Tibial nerve (tissue), 4 donors: Measurements from ENCODE around the gene TYSND1. TPM values are rescaled to one million over a fixed set of nuclear protein-coding genes. Genes with fewer than 3 reads are reported as not detected.
A peak's percentile ranks its signal among the peaks of the same experiment; 100 is the strongest.

ENCODE experiments used
- DNase-seq, 2 donors: peaks; one replicate each; pipeline ENCODE4 v3.0.0-alpha.2; 2019; ENCODE audit warnings: low spot score in 2 of 2
- H3K27ac ChIP-seq, 4 donors: fragments of 200-600 bp; sonication (generic) in 3 of 4; one replicate each; pipeline ENCODE4 v1.5.1; 2017 to 2019; ENCODE audit warnings: mild to moderate bottlenecking in 1 of 4
- H3K27me3 ChIP-seq, 2 donors: fragments of 200-600 bp; sonication (generic) in 1 of 2; one replicate each; pipeline versions ENCODE4 v1.5.1 to v1.6.0; 2017 to 2019
- H3K36me3 ChIP-seq, 3 donors: fragments of 200-600 bp; sonication (generic); one replicate each; pipeline ENCODE4 v1.5.1; 2018 to 2019
- H3K4me1 ChIP-seq, 4 donors: fragments of 200-600 bp; sonication (generic) in 3 of 4; one replicate each; pipeline ENCODE4 v1.5.1; 2017 to 2019
- H3K4me3 ChIP-seq, 4 donors: fragments of 200-600 bp; sonication (generic) in 3 of 4; one replicate each; pipeline ENCODE4 v1.5.1; 2017 to 2019; ENCODE audit warnings: mild to moderate bottlenecking in 1 of 4, moderate library complexity in 1 of 4
- H3K9me3 ChIP-seq, 4 donors: fragments of 200-600 bp; sonication (generic) in 3 of 4; one replicate each; pipeline ENCODE4 v1.5.1; 2017 to 2019
- EP300 ChIP-seq, 2 donors: sonication (generic); formaldehyde crosslinking; IDR thresholded peaks; one replicate each; pipeline ENCODE4 v1.6.1; 2017; ENCODE audit warnings: antibody characterized with exemption in 2 of 2, mild to moderate bottlenecking in 1 of 2
- POLR2A ChIP-seq, 2 donors: fragments of 450-650 bp; IDR thresholded peaks; one replicate each; pipeline ENCODE4 v1.6.1; 2017; ENCODE audit warnings: antibody characterized with exemption in 2 of 2, mild to moderate bottlenecking in 2 of 2, moderate library complexity in 2 of 2
- WGBS, 2 donors: methylation state at CpG; one replicate each; pipeline ENCODE4 v1.1.5; 2018; 5-methylcytosine and 5-hydroxymethylcytosine counted together
- total RNA-seq, 4 donors: library from RNA; depleted of rRNA; stranded (reverse); fragments of >200 nt; gene quantifications; one replicate each; pipeline ENCODE4 v1.1.0, GENCODE V29; 2016
- TF ChIP-seq, protein P1 (sequence below), 5 experiments: fragments of 200-600 bp in 3 of 5; fragments of 450-650 bp in 2 of 5; sonication (generic) in 3 of 5; IDR thresholded peaks; one replicate each; pipeline ENCODE4 v1.5.1; 2016 to 2019; ENCODE audit warnings: antibody characterized with exemption in 5 of 5, mild to moderate bottlenecking in 3 of 5, moderate library complexity in 2 of 5

Gene TYSND1
- total RNA-seq, 4 donors from 2014 or later, result 15.3 to 26.1 (median 19.1) TPM

GRCh38 chr10:70169649-70170364, 23.3 kb upstream of the TYSND1 start:
- TF ChIP-seq, protein P1, sequence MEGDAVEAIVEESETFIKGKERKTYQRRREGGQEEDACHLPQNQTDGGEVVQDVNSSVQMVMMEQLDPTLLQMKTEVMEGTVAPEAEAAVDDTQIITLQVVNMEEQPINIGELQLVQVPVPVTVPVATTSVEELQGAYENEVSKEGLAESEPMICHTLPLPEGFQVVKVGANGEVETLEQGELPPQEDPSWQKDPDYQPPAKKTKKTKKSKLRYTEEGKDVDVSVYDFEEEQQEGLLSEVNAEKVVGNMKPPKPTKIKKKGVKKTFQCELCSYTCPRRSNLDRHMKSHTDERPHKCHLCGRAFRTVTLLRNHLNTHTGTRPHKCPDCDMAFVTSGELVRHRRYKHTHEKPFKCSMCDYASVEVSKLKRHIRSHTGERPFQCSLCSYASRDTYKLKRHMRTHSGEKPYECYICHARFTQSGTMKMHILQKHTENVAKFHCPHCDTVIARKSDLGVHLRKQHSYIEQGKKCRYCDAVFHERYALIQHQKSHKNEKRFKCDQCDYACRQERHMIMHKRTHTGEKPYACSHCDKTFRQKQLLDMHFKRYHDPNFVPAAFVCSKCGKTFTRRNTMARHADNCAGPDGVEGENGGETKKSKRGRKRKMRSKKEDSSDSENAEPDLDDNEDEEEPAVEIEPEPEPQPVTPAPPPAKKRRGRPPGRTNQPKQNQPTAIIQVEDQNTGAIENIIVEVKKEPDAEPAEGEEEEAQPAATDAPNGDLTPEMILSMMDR (IDR thresholded peaks at IDR 0.05), result no peak
- no peak for TF ChIP-seq EP300 (IDR thresholded peaks at IDR 0.05)
- no peak for TF ChIP-seq POLR2A (IDR thresholded peaks at IDR 0.05)
- H3K9me3 ChIP-seq, result no peaks in the 10 kb centered on the region
- H3K27ac ChIP-seq, result peak overlapping the region; percentile 92 to 96 (median 94)
- 1% methylated on average over 31 to 35 of the region's 40 CpGs for WGBS, 2 donors
- peaks cover 0 to 52% (median 17%) of the 10 kb centered on the region in 4 donors for H3K4me1 ChIP-seq
- no peaks in the 10 kb centered on the region for H3K36me3 ChIP-seq
- H3K4me3 ChIP-seq, result peak overlapping the region; percentile 67 to 88 (median 78)
- DNase-seq, result peak in 1 of 2 donors; percentile 30
- no peaks in the 10 kb centered on the region for H3K27me3 ChIP-seq

DNA sequence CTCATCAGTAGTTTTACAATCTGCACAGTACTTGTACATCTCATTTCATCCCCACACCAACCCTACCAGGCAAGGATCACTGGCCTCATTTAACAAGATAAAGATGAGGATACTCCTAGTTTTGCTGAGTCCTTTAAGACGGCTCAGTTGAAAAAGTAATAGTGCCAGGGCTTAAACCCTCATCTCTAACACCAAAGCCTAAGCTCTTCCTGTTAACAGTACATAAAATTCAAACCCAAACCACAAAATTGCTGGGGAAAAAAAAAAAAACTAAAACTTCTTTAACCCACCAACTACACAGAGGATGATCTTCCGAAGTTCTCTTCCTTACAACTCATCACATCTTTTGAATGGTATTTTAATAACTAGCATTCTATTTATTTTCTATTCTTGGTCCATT, 22.5 kb upstream of the TYSND1 start:
- no peaks in the 10 kb centered on the region for H3K36me3 ChIP-seq
- WGBS, 2 donors, result 21 to 24% methylated on average over 2 of the region's 2 CpGs
- peak overlapping the region in 3 of 4 donors; percentile 70 to 88 (median 86) for H3K4me3 ChIP-seq
- DNase-seq, result no peak
- peak overlapping the region in 3 of 4 donors; percentile 94 to 96 (median 95) for H3K27ac ChIP-seq
- TF ChIP-seq, protein P1 (IDR thresholded peaks at IDR 0.05), result no peak
- TF ChIP-seq EP300 (IDR thresholded peaks at IDR 0.05) (no peak), POLR2A (IDR thresholded peaks at IDR 0.05) (no peak)
- no peaks in the 10 kb centered on the region for H3K27me3 ChIP-seq
- H3K9me3 ChIP-seq, result no peaks in the 10 kb centered on the region
- peaks cover 0 to 57% (median 19%) of the 10 kb centered on the region in 4 donors for H3K4me1 ChIP-seq

DNA sequence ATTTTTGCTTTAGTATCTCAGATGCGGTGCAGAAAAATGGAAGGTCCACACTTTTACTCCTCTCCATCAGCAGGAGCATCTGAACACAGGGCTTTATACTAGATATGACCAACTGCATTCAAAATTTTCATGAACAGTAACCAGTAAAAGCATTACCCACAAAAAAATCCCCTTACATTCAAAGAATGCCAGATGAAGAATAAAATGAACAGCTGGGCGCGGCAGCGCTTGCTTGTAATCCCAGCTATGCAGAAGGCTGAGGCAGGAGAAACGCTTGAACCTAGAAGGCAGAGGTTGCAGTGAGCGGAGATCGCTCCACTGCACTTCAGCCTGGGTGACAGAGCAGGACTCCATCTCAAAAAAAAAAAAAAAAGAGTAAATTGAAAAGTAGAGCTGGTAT, 20.7 kb upstream of the TYSND1 start:
- no peak for DNase-seq
- peaks cover 0 to 69% (median 29%) of the 10 kb centered on the region in 4 donors for H3K4me1 ChIP-seq
- no peak overlapping the region for H3K27ac ChIP-seq
- no peaks in the 10 kb centered on the region for H3K9me3 ChIP-seq
- no peak overlapping the region for H3K4me3 ChIP-seq
- 71 to 74% methylated on average over 7 of the region's 7 CpGs for WGBS, 2 donors
- H3K27me3 ChIP-seq, result no peaks in the 10 kb centered on the region
- TF ChIP-seq POLR2A (IDR thresholded peaks at IDR 0.05), result no peak
- TF ChIP-seq, protein P1 (IDR thresholded peaks at IDR 0.05), result no peak
- no peak for TF ChIP-seq EP300 (IDR thresholded peaks at IDR 0.05)
- peaks cover 0 to 3% (median 0%) of the 10 kb centered on the region in 3 donors for H3K36me3 ChIP-seq

DNA sequence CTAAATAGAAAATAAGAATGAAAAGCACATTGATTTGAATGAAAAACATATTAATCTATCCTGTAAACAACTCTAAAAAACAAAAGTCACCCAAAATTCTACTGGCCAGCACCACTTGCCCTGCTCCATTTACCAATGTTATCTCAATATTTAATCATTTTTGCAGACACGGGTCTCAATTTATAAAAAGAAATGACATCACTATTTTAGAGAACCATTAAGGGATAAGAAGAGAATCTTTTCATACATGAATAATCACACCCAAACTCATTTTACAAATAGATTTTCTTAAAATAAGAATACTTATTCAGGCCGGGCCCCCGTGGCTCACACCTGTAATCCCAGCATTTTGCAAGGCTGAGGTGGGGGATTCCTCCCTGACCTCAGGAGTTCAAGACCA, 19.9 kb upstream of the TYSND1 start:
- no peaks in the 10 kb centered on the region for H3K27me3 ChIP-seq
- no peak overlapping the region for H3K27ac ChIP-seq
- H3K4me1 ChIP-seq, result peaks cover 0 to 78% (median 29%) of the 10 kb centered on the region in 4 donors
- no peak overlapping the region for H3K4me3 ChIP-seq
- DNase-seq, result no peak
- TF ChIP-seq, protein P1 (IDR thresholded peaks at IDR 0.05), result no peak
- WGBS, 2 donors, result 71 to 74% methylated on average over 3 of the region's 3 CpGs
- no peaks in the 10 kb centered on the region for H3K9me3 ChIP-seq
- peaks cover 0 to 5% (median 0%) of the 10 kb centered on the region in 3 donors for H3K36me3 ChIP-seq

DNA sequence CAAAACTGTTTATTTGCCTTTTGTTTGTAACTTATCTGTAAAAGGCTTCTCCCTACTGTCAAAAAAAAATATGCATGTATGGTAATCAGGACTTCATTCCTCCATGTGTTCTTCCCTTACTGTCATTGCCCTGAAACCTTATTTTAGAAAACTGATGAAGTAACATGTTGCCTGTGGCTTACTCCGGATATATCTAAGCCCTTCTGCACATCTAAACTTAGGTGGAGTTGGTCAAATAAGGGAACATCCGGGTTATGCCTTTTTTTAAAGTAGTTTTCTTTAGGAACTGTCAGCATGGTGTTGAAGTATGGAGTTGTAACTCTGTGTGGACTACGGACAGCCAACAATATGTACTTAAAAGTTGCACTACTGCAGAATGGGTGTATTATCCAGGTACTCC, 17.7 kb upstream of the TYSND1 start:
- 65 to 71% methylated on average over 3 of the region's 3 CpGs for WGBS, 2 donors
- no peaks in the 10 kb centered on the region for H3K27me3 ChIP-seq
- no peak overlapping the region for H3K27ac ChIP-seq
- TF ChIP-seq EP300 (IDR thresholded peaks at IDR 0.05), result no peak
- no peak for TF ChIP-seq POLR2A (IDR thresholded peaks at IDR 0.05)
- TF ChIP-seq, protein P1 (IDR thresholded peaks at IDR 0.05), result no peak
- peaks cover 0 to 85% (median 29%) of the 10 kb centered on the region in 4 donors for H3K4me1 ChIP-seq
- DNase-seq, result no peak
- no peaks in the 10 kb centered on the region for H3K9me3 ChIP-seq
- peaks cover 0 to 27% (median 6%) of the 10 kb centered on the region in 3 donors for H3K36me3 ChIP-seq
- no peak overlapping the region for H3K4me3 ChIP-seq
